HL-60 (cell line): ENCODE data around the gene F8.

Experiments used
- POLR2AphosphoS5 ChIP-seq: IDR thresholded peaks from 2 replicates; pipeline ENCODE4 v1.6.1; 2012; ENCODE audit warnings: low read depth
- TF ChIP-seq, protein P1 (sequence below): IDR thresholded peaks from one replicate; pipeline ENCODE4 v1.5.1; 2011; ENCODE audit warnings: low read length, control low read depth, inconsistent platforms; ENCODE audit not compliant: insufficient read depth

DNA sequence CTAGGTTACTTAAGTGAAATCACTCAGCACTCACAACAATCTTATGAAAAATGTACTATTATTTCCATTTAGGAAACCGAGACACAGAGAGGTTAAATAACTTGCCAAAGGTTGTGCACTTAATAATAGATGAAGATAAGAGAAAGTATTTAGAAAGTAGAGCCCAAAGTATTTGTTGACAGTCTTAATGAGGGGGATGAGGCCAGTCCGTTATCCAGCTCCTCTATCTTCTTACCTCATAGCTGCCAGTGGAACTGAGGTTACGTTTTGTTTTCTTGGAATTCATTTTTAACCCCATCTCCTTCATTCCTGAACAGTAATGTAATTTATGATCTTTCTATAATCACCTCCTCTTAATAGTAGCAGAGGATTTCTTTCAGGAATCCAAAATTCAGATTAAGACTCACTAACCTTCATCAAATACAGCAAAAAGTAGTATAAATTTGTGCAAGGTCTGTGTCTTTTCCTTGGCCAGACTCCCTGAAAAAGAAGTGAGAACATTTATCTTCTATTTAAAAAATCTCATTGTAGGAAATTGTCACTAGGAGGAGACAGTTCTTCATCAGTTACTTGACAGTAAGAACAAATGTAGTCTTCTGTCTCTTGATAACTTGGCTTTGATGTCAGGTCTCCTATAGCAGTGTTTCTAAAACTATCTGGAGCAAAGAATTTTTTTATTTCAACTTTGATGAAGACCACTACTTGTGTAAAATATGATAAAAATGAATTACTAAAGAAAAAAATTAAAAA, 35.5 kb downstream of the F8 start:
- TF ChIP-seq, protein P1, sequence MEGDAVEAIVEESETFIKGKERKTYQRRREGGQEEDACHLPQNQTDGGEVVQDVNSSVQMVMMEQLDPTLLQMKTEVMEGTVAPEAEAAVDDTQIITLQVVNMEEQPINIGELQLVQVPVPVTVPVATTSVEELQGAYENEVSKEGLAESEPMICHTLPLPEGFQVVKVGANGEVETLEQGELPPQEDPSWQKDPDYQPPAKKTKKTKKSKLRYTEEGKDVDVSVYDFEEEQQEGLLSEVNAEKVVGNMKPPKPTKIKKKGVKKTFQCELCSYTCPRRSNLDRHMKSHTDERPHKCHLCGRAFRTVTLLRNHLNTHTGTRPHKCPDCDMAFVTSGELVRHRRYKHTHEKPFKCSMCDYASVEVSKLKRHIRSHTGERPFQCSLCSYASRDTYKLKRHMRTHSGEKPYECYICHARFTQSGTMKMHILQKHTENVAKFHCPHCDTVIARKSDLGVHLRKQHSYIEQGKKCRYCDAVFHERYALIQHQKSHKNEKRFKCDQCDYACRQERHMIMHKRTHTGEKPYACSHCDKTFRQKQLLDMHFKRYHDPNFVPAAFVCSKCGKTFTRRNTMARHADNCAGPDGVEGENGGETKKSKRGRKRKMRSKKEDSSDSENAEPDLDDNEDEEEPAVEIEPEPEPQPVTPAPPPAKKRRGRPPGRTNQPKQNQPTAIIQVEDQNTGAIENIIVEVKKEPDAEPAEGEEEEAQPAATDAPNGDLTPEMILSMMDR = no peak
- no peak for TF ChIP-seq POLR2AphosphoS5
